ENCODE data around the gene REPS1.
A peak's percentile ranks its signal among the peaks of the same experiment; 100 is the strongest.

REPS1 gene

DNA sequence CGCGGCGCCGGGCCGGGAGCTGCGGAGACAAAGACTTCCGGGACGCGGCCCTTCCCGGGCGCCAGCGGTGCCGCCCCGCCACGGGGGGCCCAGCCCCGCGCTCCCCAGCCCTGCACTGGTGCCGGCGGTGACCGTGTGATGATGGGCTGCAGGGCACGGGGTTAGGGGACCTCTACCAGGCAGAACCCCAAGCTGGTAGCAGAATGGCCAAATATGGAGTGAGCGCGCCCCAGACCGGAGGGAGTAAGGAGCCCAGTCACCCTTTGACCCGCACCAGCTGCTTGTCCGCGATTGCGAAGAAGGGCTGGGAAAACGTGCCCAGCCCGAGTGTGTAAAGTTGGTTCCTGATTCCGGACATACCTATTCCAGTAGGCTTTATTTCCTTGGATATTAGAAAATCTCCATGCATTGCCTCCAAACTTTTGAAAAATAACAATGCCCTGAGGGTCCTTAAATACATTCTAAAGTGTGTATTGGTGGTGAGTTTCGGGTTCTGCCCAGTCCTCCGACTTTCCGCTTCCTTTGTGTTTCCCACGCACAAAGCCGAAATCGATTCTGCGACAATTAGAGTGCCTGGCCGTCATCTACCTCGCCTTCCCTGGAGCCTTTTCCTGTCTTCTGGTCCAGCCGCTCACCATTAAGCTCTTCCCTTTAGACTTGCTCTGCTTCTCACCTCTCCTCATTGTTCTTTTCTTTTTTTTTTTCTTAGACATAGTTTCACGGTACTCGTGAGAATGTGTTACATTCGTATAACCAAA lies 41.6 kb upstream of the REPS1 start:
- H3K36me3 ChIP-seq (ENCODE audit: insufficient read depth, low read length): peaks cover 12% of the 10 kb centered on the region
- H3K4me1 ChIP-seq (ENCODE audit: insufficient read depth, low read length, poor library complexity, severe bottlenecking): peaks cover 52% of the 10 kb centered on the region
- H4K20me1 ChIP-seq (ENCODE audit: insufficient read depth, low read length, poor library complexity, severe bottlenecking): peaks cover 45% of the 10 kb centered on the region
- H3K9me3 ChIP-seq (ENCODE audit: insufficient read depth, low read depth, low read length): no peaks in the 10 kb centered on the region
- peak overlapping the region; percentile 95 for H3K4me2 ChIP-seq (ENCODE audit: low read depth, low read length, poor library complexity, severe bottlenecking)
- peak overlapping the region; percentile 88 for H2AFZ ChIP-seq (ENCODE audit: low read length)
- no peak for TF ChIP-seq EZH2phosphoT487 (IDR thresholded peaks at IDR 0.05; ENCODE audit: borderline replicate concordance)
- TF ChIP-seq, protein P1, sequence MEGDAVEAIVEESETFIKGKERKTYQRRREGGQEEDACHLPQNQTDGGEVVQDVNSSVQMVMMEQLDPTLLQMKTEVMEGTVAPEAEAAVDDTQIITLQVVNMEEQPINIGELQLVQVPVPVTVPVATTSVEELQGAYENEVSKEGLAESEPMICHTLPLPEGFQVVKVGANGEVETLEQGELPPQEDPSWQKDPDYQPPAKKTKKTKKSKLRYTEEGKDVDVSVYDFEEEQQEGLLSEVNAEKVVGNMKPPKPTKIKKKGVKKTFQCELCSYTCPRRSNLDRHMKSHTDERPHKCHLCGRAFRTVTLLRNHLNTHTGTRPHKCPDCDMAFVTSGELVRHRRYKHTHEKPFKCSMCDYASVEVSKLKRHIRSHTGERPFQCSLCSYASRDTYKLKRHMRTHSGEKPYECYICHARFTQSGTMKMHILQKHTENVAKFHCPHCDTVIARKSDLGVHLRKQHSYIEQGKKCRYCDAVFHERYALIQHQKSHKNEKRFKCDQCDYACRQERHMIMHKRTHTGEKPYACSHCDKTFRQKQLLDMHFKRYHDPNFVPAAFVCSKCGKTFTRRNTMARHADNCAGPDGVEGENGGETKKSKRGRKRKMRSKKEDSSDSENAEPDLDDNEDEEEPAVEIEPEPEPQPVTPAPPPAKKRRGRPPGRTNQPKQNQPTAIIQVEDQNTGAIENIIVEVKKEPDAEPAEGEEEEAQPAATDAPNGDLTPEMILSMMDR (conservative IDR thresholded peaks at IDR 0.05; ENCODE audit: low read length): no peak
- H3F3A ChIP-seq (ENCODE audit: low read depth): no peaks in the 10 kb centered on the region
- H3K27me3 ChIP-seq (ENCODE audit: insufficient read depth, low read length, poor library complexity, severe bottlenecking): no peaks in the 10 kb centered on the region
- peaks cover 79% of the 10 kb centered on the region for H3K79me2 ChIP-seq (ENCODE audit: insufficient read depth, low read length)
- peak overlapping the region; percentile 90 for H3K4me3 ChIP-seq (ENCODE audit: low read length, poor library complexity, severe bottlenecking)
- no peaks in the 10 kb centered on the region for H3K9me2 ChIP-seq (replicated peaks; ENCODE audit: low read depth, low read length)
- H3K9ac ChIP-seq (ENCODE audit: low read depth, low read length, poor library complexity, severe bottlenecking): peak overlapping the region; percentile 90

DNA sequence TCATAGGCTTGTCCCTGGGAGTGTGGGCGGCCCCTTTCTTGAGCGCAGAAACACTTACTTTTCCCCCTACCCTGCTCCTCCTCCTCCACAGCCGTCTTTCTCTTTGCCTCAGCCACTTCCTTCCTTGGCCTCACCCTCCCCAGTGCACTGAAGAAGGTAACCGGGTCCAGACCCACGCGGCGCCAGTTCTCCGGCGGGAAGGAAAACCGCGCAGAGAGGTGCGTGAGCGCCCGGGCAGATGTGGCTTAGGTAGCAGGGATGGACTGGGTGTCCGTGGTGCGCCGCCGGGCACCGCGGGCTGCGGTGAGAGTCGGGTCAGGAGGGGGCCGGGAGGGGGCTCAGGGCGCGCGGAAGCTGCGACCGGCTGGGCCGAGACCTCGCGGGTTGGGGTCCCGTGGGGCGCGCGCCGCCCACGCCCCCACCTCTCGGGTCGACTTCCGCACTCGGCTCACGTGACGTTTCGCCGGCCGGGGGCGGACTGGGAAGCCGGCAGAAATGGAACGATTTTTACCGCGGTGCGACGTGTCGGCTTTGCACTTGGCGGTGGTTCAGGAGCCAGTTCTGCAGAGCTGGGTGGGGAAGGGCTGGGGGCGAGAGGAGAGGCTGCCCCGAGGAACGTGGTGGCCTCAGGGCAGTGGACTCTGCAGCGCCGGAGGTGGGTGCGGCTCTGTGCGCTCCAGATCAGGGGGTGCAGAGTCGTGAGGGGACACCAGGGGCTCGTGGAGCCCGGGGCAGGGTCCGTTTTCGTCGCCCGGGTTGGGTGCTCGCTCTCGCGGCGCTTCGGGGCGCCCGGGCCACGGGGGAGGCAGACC lies 40.8 kb upstream of the REPS1 start, which contains the start of gene ABRACL:
Gene ABRACL (plus strand): TSS at position 88 of the 812 bp plus-strand sequence. CDS start 5,416 bp downstream, outside the sequence.
- Histone ChIP-seq H3K4me1 (ENCODE audit: insufficient read depth, low read length, poor library complexity, severe bottlenecking) (peaks cover 49% of the 10 kb centered on the region), H3K27me3 (ENCODE audit: insufficient read depth, low read length, poor library complexity, severe bottlenecking) (no peaks in the 10 kb centered on the region), H3K4me3 (ENCODE audit: low read length, poor library complexity, severe bottlenecking) (peak within 1 kb of the TSS; percentile 90), H3K36me3 (ENCODE audit: insufficient read depth, low read length) (peaks cover 5% of the 10 kb centered on the region; the same call in 1 of the 2 replicates), H4K20me1 (ENCODE audit: insufficient read depth, low read length, poor library complexity, severe bottlenecking) (peaks cover 41% of the 10 kb centered on the region), H2AFZ (ENCODE audit: low read length) (peak within 1 kb of the TSS; percentile 88), H3K4me2 (ENCODE audit: low read depth, low read length, poor library complexity, severe bottlenecking) (peak within 1 kb of the TSS; percentile 95), H3K9me2 (replicated peaks; ENCODE audit: low read depth, low read length) (no peaks in the 10 kb centered on the region), H3K9ac (ENCODE audit: low read depth, low read length, poor library complexity, severe bottlenecking) (peak within 1 kb of the TSS; percentile 90), H3F3A (ENCODE audit: low read depth) (no peaks in the 10 kb centered on the region), H3K79me2 (ENCODE audit: insufficient read depth, low read length) (peaks cover 71% of the 10 kb centered on the region), H3K9me3 (ENCODE audit: insufficient read depth, low read depth, low read length) (no peaks in the 10 kb centered on the region)
- TF ChIP-seq EZH2phosphoT487 (IDR thresholded peaks at IDR 0.05; ENCODE audit: borderline replicate concordance): no peak
- TF ChIP-seq, protein P1 (conservative IDR thresholded peaks at IDR 0.05; ENCODE audit: low read length): no peak

DNA sequence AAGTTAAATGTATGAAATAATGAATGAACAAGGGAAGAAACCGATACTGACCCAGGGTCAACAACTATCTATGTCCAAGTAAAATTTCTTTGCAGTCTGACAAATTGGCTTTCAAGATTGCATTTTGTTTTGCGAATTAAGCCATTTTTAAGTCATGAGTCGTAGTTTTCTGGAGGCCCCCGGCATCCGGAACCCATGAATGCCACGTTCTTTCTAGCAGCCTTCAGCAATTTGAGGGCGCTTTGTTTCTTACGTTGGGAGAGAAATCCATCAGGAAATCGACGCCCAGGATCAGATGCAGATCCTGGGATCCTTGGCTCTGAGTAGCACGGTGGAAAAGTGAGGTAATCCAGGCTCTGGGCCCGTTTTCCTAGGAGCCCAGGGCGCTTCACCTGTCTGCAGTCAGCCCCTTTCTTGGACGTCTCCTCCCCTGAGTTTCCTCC lies 40.2 kb upstream of the REPS1 start:
- no peaks in the 10 kb centered on the region for H3K9me3 ChIP-seq (ENCODE audit: insufficient read depth, low read depth, low read length)
- H3K36me3 ChIP-seq (ENCODE audit: insufficient read depth, low read length): no peaks in the 10 kb centered on the region
- H3F3A ChIP-seq (ENCODE audit: low read depth): no peaks in the 10 kb centered on the region
- peaks cover 65% of the 10 kb centered on the region for H3K79me2 ChIP-seq (ENCODE audit: insufficient read depth, low read length)
- peak overlapping the region; percentile 95 for H3K4me2 ChIP-seq (ENCODE audit: low read depth, low read length, poor library complexity, severe bottlenecking)
- H3K9me2 ChIP-seq (replicated peaks; ENCODE audit: low read depth, low read length): no peaks in the 10 kb centered on the region
- H3K27me3 ChIP-seq (ENCODE audit: insufficient read depth, low read length, poor library complexity, severe bottlenecking): no peaks in the 10 kb centered on the region
- peak overlapping the region; percentile 90 for H3K4me3 ChIP-seq (ENCODE audit: low read length, poor library complexity, severe bottlenecking)
- TF ChIP-seq, protein P1 (conservative IDR thresholded peaks at IDR 0.05; ENCODE audit: low read length): no peak
- no peak for TF ChIP-seq EZH2phosphoT487 (IDR thresholded peaks at IDR 0.05; ENCODE audit: borderline replicate concordance)
- H3K4me1 ChIP-seq (ENCODE audit: insufficient read depth, low read length, poor library complexity, severe bottlenecking): peaks cover 43% of the 10 kb centered on the region
- H3K9ac ChIP-seq (ENCODE audit: low read depth, low read length, poor library complexity, severe bottlenecking): peak overlapping the region; percentile 90
- H2AFZ ChIP-seq (ENCODE audit: low read length): peak overlapping the region; percentile 88
- peaks cover 35% of the 10 kb centered on the region for H4K20me1 ChIP-seq (ENCODE audit: insufficient read depth, low read length, poor library complexity, severe bottlenecking)

Measured in Loucy (cell line).